Measurements from ENCODE around the gene AUTS2. TPM values are rescaled to one million over a fixed set of nuclear protein-coding genes. Genes with fewer than 3 reads are reported as not detected.

Gene AUTS2
- total RNA-seq, 2 donors from 2014 or later, result 0.53 to 2.2 TPM

- no peak for DNase-seq (ENCODE audit: low spot score in 2 of 2)
- no peaks in the 10 kb centered on the region for H3K9me3 Mint-ChIP-seq
- no peaks in the 10 kb centered on the region for H3K36me3 Mint-ChIP-seq
- ATAC-seq, result no peak
- H3K27ac Mint-ChIP-seq, result no peak overlapping the region
Measured at GRCh38 chr7:69659983-69660382, 61.7 kb downstream of the AUTS2 start.

GRCh38 chr7:69661342-69661741 lies 63.1 kb downstream of the AUTS2 start:
- Mint-ChIP-seq H3K9me3 (no peaks in the 10 kb centered on the region), H3K36me3 (no peaks in the 10 kb centered on the region), H3K27ac (no peak overlapping the region)
- DNase-seq (ENCODE audit: low spot score in 2 of 2) (no peak), ATAC-seq (no peak)

- no peak for ATAC-seq
- peaks cover 7% of the 10 kb centered on the region in 2 donors for H3K9me3 Mint-ChIP-seq
Measured at GRCh38 chr7:69663911-69664832, 65.9 kb downstream of the AUTS2 start.

GRCh38 chr7:69665369-69665768 lies 67.1 kb downstream of the AUTS2 start:
- DNase-seq (ENCODE audit: low spot score in 2 of 2), result no peak

More at GRCh38 chr7:69663911-69664832, 65.9 kb downstream of the AUTS2 start:
- Mint-ChIP-seq H3K36me3 (no peaks in the 10 kb centered on the region), H3K27ac (no peak overlapping the region)
- no peak for DNase-seq (ENCODE audit: low spot score in 2 of 2)

GRCh38 chr7:69668339-69668870 lies 70.1 kb downstream of the AUTS2 start:
- ATAC-seq (no peak), DNase-seq (ENCODE audit: low spot score in 2 of 2) (no peak)
- H3K27ac Mint-ChIP-seq, result no peak overlapping the region
- H3K36me3 Mint-ChIP-seq, result no peaks in the 10 kb centered on the region
- H3K9me3 Mint-ChIP-seq, result peaks cover 7% of the 10 kb centered on the region in 2 donors

More at GRCh38 chr7:69665369-69665768, 67.1 kb downstream of the AUTS2 start:
- Mint-ChIP-seq H3K9me3 (peaks cover 7% of the 10 kb centered on the region in 2 donors), H3K27ac (no peak overlapping the region), H3K36me3 (no peaks in the 10 kb centered on the region)
- ATAC-seq, result no peak

GRCh38 chr7:69670701-69671100 lies 72.4 kb downstream of the AUTS2 start:
- no peak overlapping the region for H3K27ac Mint-ChIP-seq
- peaks cover 7% of the 10 kb centered on the region in 2 donors for H3K9me3 Mint-ChIP-seq
- no peaks in the 10 kb centered on the region for H3K36me3 Mint-ChIP-seq
- DNase-seq (ENCODE audit: low spot score in 2 of 2) (no peak), ATAC-seq (no peak)

- DNase-seq (ENCODE audit: low spot score in 2 of 2) (no peak), ATAC-seq (no peak)
- H3K36me3 Mint-ChIP-seq, result no peaks in the 10 kb centered on the region
- H3K9me3 Mint-ChIP-seq, result peaks cover 2% of the 10 kb centered on the region in 2 donors
- no peak overlapping the region for H3K27ac Mint-ChIP-seq
Measured at GRCh38 chr7:69673074-69673473, 74.8 kb downstream of the AUTS2 start.

- DNase-seq (ENCODE audit: low spot score in 2 of 2), result no peak
- Mint-ChIP-seq H3K9me3 (no peaks in the 10 kb centered on the region), H3K27ac (no peak overlapping the region), H3K36me3 (no peaks in the 10 kb centered on the region)
- no peak for ATAC-seq
Measured at GRCh38 chr7:69674701-69675182, 76.5 kb downstream of the AUTS2 start.

GRCh38 chr7:69676247-69676646 lies 78.0 kb downstream of the AUTS2 start:
- no peak overlapping the region for H3K27ac Mint-ChIP-seq
- DNase-seq (ENCODE audit: low spot score in 2 of 2) (no peak), ATAC-seq (no peak)
- H3K36me3 Mint-ChIP-seq, result no peaks in the 10 kb centered on the region
- H3K9me3 Mint-ChIP-seq, result no peaks in the 10 kb centered on the region

- Mint-ChIP-seq H3K9me3 (no peaks in the 10 kb centered on the region), H3K36me3 (no peaks in the 10 kb centered on the region), H3K27ac (no peak overlapping the region)
- ATAC-seq, result no peak
- DNase-seq (ENCODE audit: low spot score in 2 of 2), result no peak
Measured at GRCh38 chr7:69677054-69677852, 79.0 kb downstream of the AUTS2 start.

GRCh38 chr7:69677881-69678493 lies 79.7 kb downstream of the AUTS2 start:
- no peak for DNase-seq (ENCODE audit: low spot score in 2 of 2)
- no peak overlapping the region for H3K27ac Mint-ChIP-seq
- no peaks in the 10 kb centered on the region for H3K36me3 Mint-ChIP-seq
- H3K9me3 Mint-ChIP-seq, result peaks cover 0 to 3% of the 10 kb centered on the region in 2 donors
- no peak for ATAC-seq

GRCh38 chr7:69678494-69679187 lies 80.4 kb downstream of the AUTS2 start:
- Mint-ChIP-seq H3K27ac (no peak overlapping the region), H3K9me3 (peaks cover 0 to 3% of the 10 kb centered on the region in 2 donors), H3K36me3 (no peaks in the 10 kb centered on the region)
- ATAC-seq, result no peak
- DNase-seq (ENCODE audit: low spot score in 2 of 2), result no peak

GRCh38 chr7:69681181-69681580 lies 82.9 kb downstream of the AUTS2 start:
- H3K36me3 Mint-ChIP-seq, result no peaks in the 10 kb centered on the region
- H3K27ac Mint-ChIP-seq, result no peak overlapping the region
- DNase-seq (ENCODE audit: low spot score in 2 of 2) (no peak), ATAC-seq (no peak)
- H3K9me3 Mint-ChIP-seq, result peaks cover 0 to 3% of the 10 kb centered on the region in 2 donors

- ATAC-seq (no peak), DNase-seq (ENCODE audit: low spot score in 2 of 2) (no peak)
- no peaks in the 10 kb centered on the region for H3K36me3 Mint-ChIP-seq
- H3K9me3 Mint-ChIP-seq, result peaks cover 0 to 3% of the 10 kb centered on the region in 2 donors
- no peak overlapping the region for H3K27ac Mint-ChIP-seq
Measured at GRCh38 chr7:69682518-69682917, 84.2 kb downstream of the AUTS2 start.

- H3K27ac Mint-ChIP-seq, result no peak overlapping the region
Measured at GRCh38 chr7:69683002-69683401, 84.7 kb downstream of the AUTS2 start.

More at GRCh38 chr7:69683002-69683401, 84.7 kb downstream of the AUTS2 start:
- no peak for DNase-seq (ENCODE audit: low spot score in 2 of 2)
- Mint-ChIP-seq H3K9me3 (peaks cover 0 to 3% of the 10 kb centered on the region in 2 donors), H3K36me3 (no peaks in the 10 kb centered on the region)
- no peak for ATAC-seq

Measured in activated naive CD4-positive, alpha-beta T cell treated with anti-CD3 and anti-CD28 coated beads, Interleukin-2, amount 50 U/mL, for 72 hours (primary cell).